Inflammatory macrophage treated with lipopolysaccharide for 1 hour (primary cell): ENCODE measurements around the gene NFIL3.
"Not testable (repeated sequence)": the region's sequence is repeated elsewhere in the genome, so short reads cannot be mapped to it uniquely, and the experiment has no call there.

Experiments used
- DNase-seq, 2 donors: peaks; one replicate each; pipeline ENCODE4 v3.0.0-alpha.2; 2020 to 2022

Gene NFIL3

DNA sequence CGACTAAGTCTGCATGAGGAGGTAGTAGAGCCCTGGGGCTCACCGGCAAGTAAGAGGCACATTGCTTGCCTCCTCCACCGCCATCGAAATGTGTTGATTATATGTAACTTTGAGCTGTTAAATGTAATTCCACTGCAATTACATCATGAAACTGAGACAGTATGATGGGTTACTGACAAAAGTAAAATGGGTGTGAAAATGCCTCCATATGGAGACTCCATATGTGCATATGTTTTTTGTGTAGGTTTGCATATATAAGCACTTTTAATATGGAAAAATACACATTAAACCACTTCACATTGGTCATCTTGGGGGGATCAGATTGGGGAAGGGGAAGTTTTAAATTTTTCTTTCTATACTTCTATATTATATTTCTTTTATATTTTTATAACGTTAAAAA lies 29.8 kb downstream of the NFIL3 start:
- DNase-seq = no peak

DNA sequence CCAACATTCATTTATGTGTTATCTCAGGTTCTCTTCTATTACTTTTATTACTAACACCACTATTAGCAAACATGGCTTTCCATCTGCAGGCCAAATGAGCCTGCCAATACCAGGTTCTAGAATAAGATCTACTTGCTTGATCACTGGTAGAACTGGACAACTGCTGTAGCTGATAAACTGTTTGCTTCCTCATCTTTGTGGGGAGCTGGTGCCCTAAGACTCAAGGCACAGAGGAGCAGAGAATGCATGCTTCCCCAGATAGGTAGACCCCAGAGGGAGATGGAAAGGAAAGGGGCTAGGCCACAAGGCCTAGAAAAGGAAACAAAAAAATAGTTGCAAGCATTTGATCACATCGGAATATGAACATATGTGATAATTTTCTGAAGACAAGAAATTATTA lies 31.2 kb downstream of the NFIL3 start:
- DNase-seq = no peak

DNA sequence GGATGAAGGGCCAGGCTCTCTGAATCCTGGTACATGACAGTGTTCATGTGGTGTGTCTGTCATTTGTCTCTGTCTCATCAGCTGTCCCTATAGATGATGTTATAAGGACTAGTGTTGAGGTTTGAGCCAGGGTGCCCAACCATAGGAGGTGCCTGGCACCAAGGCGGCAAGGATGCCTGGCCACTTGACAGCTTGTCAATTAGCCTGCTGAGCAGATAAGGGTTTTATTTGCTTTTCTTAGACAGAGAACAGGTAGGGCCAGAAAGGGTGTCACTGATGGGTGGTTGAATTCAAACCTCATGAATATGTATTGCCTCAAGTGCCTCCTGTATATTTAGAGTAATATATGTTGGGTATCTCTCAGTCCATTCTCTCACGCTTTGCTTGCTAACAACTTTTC lies 31.8 kb downstream of the NFIL3 start:
- no peak for DNase-seq

DNA sequence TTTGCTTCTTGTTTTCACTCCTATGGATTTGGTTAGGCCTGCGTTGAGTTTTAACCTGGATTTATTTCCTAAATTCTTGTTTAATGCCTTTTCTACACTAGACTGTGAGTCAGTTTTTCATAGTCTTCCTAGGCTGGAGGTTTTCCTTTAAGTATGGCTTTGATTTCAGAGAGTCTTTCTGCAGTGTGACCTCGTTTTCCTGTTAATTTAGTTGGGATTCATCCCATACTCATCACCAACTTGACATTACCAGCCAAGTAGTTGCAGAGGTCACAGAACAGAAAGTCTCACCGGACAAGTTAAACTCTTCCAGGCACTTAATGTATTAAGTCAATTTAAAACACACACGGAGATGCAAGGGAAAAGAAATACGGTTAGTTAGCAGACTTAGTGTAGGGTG lies 32.2 kb downstream of the NFIL3 start:
- DNase-seq = no peak

DNA sequence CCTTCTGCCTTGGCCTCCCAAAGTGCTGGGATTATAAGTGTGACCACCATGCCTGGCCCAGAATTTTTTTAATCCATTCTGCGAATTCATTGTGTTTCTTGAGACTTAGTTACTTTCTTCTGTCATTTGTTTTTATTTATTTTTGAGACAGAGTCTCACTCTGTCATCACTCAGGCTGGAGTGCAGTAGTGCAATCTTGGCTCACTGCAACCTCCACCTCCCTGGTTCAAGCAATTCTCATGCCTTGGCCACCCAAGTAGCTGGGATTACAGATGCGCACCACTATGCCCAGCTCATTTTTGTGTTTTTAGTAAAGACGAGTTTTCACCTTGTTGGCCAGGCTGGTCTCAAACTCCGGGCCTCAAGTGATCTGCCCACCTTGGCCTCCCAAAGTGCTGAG lies 33.9 kb downstream of the NFIL3 start:
- DNase-seq = not testable (repeated sequence)

DNA sequence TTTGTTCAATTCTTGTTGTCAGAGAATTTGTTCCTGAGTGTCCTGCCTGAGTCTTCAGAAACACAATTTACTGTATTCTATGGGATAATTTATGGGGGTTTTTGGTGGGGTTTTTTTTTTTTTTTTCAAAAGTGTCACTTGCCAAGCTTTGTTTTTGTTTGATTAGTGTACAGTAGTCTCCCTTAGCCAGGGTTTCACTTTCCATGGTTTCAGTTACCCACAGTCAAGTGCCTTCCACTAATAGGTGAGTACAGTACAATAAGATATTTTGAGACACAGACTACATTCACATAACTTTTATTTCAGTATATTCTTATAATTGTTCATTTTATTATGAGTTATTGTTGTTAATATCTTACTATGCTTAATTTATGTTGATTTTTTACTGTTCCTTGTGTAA lies 36.9 kb downstream of the NFIL3 start:
- no peak for DNase-seq

DNA sequence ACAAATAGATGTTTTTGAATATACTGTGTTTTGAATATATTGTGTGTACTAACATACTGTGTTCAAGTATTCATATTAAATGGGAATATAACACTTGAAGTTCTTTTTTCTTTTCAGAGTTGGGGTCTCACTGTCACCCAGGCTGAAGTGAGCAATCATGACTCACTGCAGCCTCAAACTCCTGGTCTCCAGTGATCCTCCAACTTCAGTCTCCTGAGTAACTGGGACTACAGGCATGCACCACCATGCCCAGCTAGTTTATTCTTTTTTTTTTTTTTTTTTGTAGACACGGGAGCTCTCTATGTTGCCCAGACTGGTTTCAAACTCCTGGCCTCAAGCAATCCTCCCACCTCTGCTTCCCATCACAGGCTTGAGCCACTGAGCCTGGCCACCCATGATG lies 38.7 kb downstream of the NFIL3 start:
- no peak for DNase-seq

DNA sequence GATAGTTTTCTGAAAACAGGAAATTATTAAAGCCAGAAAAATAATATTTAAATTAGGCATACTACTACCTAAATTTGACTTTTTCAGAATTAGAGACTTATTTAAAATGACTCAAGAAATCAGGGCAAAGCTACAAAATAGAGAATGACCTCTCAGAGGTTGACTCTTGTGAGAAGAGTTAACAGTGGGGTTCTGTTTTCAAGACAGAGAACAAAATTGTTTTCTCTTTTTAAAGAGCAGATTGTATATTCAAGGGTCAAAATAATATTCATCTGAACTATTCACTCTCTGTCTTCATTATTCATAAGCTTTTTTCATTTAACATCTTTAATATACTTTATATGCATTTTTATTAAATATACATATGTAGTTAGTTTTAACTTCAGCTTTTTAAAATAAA lies 40.1 kb downstream of the NFIL3 start:
- DNase-seq = no peak

DNA sequence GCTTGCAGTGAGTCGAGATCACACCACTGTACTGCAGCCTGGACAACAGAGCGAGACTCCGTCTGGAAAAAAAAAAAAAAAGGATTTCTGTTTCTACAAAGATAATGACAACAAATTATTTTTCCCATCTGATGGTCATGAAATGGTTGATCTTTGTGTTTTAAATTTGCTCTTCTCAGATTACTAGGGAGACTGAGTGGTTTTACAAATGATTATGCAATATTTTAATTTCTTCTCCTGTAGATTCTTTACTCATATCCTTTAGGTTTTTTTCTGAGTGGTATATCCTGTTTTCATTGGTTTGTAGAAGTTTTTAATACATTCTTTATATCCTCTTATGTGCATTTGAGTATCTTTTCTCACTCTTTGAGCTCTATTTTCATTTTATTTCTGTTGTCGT lies 41.3 kb downstream of the NFIL3 start:
- no peak for DNase-seq

DNA sequence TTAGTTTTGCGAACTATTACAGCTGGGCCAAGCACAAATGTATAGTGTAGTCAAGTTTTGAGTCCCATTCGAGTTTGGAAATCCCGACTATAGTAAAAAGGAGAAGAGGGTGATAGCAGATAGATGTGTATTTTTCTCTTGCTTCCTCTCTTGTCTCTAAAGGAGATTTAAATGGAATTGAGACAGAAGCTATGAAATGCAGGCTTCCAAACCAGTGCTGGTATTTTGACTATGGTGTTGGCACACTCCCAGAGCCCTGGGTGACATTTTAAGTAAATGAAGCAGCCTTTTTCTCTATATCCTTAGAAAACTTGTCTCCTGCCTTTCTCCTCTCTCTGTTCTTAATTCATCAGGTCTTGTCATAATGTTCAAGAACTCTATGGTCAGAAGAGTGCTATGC lies 44.2 kb downstream of the NFIL3 start:
- no peak for DNase-seq

DNA sequence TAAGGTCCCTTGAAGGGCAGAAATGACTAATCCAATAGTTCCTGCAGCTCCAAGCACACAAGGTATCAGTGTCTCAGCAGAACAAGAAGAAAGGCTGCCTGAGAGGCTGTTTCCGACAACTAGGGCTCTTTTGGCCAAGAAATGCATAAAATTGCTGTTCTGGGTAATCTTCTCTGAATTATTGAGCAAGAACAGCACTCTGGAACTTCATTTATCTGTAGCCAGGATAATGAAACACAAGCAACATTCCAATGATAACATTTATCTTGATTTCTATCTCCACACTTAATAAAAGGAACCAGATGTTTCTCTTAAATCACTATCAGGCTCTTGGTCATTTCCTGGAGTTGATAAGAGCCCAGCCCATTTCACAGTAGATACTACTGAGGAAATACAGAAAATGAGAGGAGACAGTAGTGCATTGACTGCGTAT lies 44.9 kb downstream of the NFIL3 start:
- no peak for DNase-seq

DNA sequence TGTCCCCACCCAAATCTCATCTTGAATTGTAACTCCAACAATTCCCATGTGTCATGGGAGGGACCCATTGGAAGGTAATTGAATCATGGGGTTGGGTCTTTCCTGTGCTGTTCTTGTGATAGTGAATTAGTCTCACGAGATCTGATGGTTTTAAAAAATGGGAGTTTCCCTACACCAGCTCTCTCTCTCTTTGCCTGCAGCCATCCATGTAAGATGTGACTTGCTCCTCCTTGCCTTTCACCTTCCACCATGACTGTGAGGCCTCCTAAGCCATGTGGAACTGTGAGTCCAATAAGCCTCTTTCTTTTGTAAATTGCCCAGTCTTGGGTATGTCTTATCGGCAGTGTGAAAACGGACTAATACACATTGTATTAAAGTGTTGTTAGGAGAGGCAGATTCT lies 45.6 kb downstream of the NFIL3 start:
- DNase-seq = not testable (repeated sequence)

DNA sequence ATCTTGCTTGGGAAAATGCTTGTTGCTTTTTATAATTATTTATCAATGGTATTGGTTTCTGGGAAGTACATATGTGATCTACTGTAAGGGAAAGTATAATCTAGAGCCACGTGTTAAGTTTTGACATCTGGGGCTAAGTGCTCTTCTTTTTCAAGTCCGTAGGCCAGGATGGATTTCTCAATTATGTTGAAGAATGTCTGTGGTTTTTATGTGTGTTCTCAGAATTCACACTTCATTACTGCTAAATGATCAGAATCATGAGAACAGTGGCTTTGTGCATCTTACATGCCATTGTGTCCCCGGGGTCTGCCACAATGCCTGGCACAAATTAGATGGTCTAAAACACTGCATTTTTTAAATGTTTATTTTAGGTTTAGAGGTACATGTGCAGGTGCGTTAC lies 47.4 kb downstream of the NFIL3 start:
- peak; percentile 38 to 57 for DNase-seq

DNA sequence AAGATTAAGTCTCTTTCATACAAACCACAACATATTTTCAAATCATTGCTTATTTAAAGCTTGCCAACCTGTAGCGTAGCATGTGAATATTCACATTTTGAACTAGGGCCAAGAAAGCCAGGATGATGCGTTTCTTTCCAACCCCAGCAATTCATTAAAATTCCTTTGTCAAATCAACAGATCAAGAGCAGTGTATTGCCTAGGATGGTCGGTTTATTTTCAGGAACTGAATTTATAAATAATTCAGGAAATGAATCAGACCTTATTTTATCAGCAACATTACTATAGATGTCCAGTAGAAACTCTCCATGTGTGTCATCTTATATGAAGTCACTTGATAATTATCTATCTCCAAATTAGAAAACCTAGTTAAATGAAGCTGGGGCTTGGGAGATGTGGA lies 48.7 kb downstream of the NFIL3 start:
- DNase-seq = no peak

DNA sequence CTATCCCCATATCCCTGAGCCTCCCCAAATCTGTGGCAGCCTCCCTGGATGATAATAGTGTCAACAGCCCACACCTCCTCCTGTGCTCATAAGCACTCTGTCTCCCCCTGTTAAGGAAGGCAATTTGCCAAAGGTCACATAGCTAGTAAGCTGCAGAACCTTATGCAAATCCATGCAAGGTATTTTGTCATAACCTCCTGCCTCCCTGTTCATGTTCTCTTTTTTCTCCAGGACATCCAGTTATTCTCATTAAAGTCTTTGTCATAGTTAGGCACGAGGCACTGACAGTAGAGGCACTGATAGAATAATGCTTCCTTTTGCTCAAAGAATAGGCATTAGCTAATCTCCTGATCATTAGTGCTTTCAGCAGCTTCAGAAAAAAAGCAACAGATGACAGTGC lies 51.7 kb downstream of the NFIL3 start:
- peak; percentile 19 to 61 for DNase-seq

DNA sequence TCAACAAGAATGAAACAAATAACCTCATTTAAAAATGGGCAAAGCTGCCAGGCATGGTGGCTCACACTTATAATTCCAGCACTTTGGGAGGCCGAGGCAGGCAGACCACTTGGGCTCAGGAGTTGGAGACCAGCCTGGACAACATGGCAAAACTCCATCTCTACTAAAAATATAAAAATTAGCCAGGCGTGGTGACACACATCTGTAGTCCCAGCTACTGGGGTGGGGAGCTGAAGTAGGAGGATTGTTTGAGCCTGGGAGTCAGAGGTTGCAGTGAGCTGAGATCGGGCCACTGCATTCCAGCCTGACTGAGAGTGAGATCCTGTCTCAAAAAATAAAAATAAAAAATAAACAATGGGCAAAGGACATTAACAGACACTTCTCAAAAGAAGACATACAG lies 53.6 kb downstream of the NFIL3 start:
- DNase-seq = not testable (repeated sequence)

DNA sequence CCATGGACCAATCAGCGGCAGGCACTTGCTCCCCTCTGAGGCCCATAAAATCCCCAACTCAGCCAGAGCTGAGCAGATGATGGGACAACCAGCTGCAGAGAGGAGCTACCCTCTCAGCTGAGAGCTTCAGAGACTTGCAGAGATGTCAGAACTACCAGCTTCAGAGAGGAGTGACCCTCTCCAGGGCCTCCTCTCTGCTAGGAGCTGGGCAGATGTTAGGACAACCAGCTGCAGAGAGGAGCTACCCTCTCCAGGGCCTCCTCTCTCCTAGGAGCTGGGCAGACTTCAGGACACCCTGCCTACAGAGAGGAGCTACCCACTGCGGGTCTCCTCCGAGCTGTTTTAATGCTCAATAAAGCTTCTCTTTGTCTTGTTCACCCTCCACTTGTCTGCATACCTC lies 58.9 kb downstream of the NFIL3 start:
- DNase-seq = no peak

DNA sequence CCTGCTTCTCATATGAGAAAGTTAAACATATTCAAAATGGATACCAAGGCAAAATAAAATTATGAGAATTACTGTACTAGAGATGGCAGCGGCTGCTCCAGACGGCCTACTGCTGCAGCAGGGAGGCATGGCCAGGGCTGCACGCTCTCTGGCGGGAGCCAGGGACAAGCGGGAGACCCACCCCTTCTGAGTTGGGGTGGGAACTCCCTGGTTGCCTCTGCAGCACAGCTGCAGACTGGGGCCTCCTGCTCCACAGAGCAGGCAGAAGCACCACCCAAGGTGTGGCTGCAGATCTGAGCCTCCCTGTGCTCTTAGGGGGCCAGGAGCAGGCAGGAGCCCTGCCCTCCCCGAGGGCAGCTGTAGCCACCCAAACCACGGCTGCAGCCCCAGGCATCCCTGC lies 59.6 kb downstream of the NFIL3 start:
- no peak for DNase-seq

DNA sequence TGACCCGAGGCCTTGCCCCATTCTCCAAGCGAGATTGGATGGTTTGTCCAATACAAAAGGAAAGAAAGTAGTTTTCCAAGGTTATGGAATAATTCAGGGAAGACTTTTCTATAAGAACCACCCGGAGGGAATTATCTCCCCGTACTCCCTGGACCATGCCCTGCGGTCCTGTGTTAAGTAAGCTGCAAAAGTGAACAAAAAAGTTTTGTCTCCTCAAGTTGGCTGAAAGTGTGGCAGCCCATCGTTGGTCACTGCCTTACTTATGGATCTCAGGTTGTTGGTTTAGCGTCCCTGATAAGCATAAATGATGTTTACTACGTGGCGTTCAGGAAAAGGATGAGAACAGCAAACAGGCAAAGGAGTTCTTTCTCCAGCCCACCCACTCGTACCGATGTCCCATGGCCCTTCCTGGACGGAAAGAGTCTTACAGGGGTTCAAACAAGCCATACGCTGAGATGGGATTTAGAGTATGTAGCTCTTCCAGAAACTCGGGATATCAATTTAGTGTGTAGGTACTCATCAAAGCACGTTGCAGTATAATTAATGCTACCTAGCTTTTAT lies 61.5 kb downstream of the NFIL3 start:
- no peak for DNase-seq

DNA sequence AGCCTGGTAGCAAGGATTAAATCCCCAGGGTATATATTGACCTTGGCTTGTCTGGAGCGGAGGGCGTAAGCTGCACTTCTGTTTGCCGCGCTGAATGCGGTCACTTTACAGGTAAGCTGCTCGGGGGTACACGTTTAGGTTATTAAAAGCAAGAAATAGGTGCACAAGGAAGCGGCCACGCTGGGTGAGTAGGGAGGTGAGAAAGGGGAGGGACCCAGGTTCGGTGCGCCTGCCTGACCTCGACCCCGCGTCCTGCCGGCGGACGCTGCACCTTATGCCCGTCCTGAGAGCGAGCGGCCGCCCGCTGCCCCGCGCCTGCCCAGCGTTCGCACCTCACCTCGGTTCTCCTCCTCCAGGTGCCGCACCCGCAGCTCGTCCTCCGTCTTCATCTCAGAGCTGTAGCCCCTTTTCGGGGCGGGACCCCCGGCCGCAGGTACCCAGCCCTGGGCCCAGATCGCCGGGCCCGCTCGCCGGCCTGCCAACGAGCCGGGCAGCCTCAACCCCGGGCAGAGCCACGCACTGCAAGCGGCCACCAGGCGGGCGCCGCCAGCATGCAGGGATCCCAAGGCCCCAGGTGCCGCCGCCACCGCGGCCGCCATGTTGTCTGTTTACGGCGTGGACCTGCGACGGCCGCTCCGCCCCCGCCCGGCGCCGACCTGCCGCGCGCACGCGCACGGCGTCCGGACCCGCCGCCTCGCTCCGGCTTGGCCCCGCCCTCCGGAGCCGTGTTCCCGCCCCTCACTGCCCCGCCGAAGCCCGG lies 62.2 kb downstream of the NFIL3 start, which contains the start of gene AUH:
Gene AUH, minus strand, starts transcription at position 628 of the 760 bp plus-strand sequence. Its CDS starts 29 bp downstream, at position 599.
- DNase-seq = peak; percentile 73 to 87

DNA sequence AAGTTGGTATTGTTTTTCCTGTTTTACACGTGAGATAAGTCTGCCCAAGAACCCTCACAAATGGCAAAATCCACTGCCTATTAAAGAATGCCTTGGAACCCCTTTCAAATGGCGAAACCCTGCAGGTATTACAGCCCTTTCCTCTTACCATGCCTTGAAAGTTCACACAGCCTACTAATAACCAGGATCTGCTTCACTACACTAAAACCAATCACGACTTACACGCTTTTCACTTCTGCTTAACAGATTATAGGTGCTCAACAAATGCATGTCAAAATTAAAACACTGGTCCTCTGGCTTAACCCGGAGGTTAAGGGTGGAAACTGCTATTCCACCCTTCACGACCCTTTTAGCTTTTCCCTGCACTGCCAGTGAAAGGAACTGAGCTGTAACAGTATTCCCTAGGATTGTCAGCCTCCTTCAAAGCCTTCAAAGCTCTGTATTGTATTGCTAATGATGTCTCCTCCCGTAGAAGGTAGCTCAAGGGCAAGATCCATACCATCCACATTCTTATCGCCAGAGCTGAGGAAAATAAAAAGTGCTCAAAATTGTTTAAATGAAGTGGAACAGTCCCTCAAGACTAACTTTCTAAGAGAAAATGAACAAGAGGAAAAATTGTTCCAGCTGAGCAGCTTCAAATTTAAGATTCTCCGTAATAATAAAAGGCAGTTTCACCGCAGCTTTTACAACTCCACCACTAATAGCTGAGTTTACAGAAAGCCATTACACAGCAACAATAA lies 62.9 kb downstream of the NFIL3 start:
- DNase-seq = no peak

DNA sequence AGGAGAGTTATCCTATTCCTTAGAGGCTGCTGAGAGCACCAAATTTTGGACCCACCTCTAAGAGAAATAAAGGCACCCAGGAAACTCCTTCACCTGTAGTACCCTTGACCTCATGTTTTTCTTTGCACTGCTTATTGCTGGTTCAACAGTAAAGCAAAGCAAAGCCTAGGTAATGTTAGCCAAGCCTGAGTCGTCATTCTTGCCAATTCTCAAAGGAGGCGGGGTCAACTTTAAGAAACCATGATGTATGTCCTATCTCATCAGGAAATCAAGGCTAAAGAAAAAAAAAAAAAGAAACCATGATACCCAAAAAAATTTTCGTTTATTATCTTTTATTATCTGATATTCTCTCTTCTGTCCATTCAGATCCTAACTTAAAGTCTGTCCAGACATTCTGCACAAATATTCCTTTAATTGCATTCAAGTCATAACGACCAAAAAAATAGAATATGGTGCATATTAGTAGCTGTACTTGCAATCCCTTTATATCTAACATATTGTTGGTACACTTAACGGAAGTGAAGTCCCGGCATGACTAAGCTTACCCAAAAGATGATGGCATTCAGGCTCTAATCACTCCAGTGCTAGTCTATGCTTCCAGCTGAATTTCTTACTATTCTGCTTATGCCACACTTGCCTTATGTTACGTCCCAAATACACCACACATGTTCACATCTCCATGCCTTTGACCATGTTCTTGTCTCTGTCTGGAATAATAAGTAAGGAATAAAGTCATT lies 63.7 kb downstream of the NFIL3 start:
- DNase-seq = no peak

DNA sequence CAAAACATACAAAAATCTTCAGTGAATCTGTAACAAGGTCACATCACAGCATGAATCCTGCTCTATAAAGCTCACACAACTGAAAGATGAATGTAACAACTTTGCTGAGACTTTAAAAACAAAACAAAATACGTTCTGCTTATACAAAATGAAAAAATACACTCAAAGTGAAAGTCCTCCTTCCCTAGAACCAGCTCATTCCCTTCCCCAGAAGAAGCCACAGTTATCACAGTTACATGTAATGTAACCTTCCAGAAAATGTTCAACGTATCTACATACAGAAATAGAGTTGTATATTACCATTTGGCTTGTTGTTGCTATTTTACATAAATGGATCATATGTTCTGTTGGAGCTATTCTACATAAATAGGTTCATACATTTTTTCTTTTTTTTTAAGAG lies 64.5 kb downstream of the NFIL3 start:
- DNase-seq = no peak
